Mesenchymal stem cell (in vitro differentiated cells and primary cell): ENCODE data around the gene NT5DC1.

ENCODE experiments used
- DNase-seq: peaks from one replicate; pipeline ENCODE4 v3.0.0-alpha.2; 2013
- H2AFZ ChIP-seq: one replicate; pipeline ENCODE4 v1.6.1; 2013; ENCODE audit warnings: low read depth, mild to moderate bottlenecking, control low read depth, inconsistent platforms, low read length, moderate library complexity
- H2AK5ac ChIP-seq: 2 replicates; pipeline ENCODE4 v1.6.1; 2013; ENCODE audit warnings: low read length, moderate library complexity, mild to moderate bottlenecking, inconsistent platforms; ENCODE audit not compliant: severe bottlenecking
- H2BK120ac ChIP-seq: one replicate; pipeline ENCODE4 v1.6.1; 2013; ENCODE audit warnings: low read depth, mild to moderate bottlenecking, inconsistent platforms, low read length, moderate library complexity
- H2BK12ac ChIP-seq, 2 experiments: one replicate each; pipeline ENCODE4 v1.6.1; 2013; ENCODE audit warnings: inconsistent platforms in 2 of 2, low read length in 2 of 2, mild to moderate bottlenecking in 2 of 2, moderate library complexity in 2 of 2, control low read depth in 1 of 2
- H2BK15ac ChIP-seq: one replicate; pipeline ENCODE4 v1.6.1; 2013; ENCODE audit warnings: mild to moderate bottlenecking, low read depth, inconsistent platforms; ENCODE audit not compliant: poor library complexity, severe bottlenecking
- H2BK5ac ChIP-seq: 2 replicates; pipeline ENCODE4 v1.6.1; 2013; ENCODE audit warnings: low read depth, mild to moderate bottlenecking, low read length, control low read depth, inconsistent platforms; ENCODE audit not compliant: poor library complexity, severe bottlenecking
- H3K14ac ChIP-seq, 2 experiments: one replicate each; pipeline ENCODE4 v1.6.1; 2013; ENCODE audit warnings: inconsistent platforms in 2 of 2, low read length in 2 of 2, control low read depth in 1 of 2, mild to moderate bottlenecking in 1 of 2, moderate library complexity in 1 of 2
- H3K18ac ChIP-seq, 2 experiments: one replicate each; pipeline ENCODE4 v1.6.1; 2013; ENCODE audit warnings: inconsistent platforms in 2 of 2, low read length in 2 of 2, control low read depth in 1 of 2, low read depth in 1 of 2, mild to moderate bottlenecking in 1 of 2
- H3K23ac ChIP-seq, 2 experiments: one replicate each; pipeline ENCODE4 v1.6.1; 2013; ENCODE audit warnings: inconsistent platforms in 2 of 2, low read length in 2 of 2, mild to moderate bottlenecking in 2 of 2, moderate library complexity in 2 of 2, control low read depth in 1 of 2
- H3K27ac ChIP-seq: 2 replicates; pipeline ENCODE4 v1.5.1; 2013; ENCODE audit warnings: mild to moderate bottlenecking, moderate library complexity, low read length, control low read depth, inconsistent platforms; ENCODE audit not compliant: poor library complexity, severe bottlenecking
- H3K27me3 ChIP-seq, 2 experiments: 2 replicates each; pipeline versions ENCODE4 v1.6.1 to v1.7.0; 2013; ENCODE audit warnings: low read length in 2 of 2, mild to moderate bottlenecking in 2 of 2, moderate library complexity in 2 of 2, control low read depth in 1 of 2, inconsistent platforms in 1 of 2; ENCODE audit not compliant: control insufficient read depth in 1 of 2, insufficient read depth in 1 of 2
- H3K36me3 ChIP-seq, 2 experiments: 2 replicates each; pipeline versions ENCODE4 v1.6.1 to v1.7.0; 2013; ENCODE audit warnings: low read length in 2 of 2, control low read depth in 1 of 2, inconsistent platforms in 1 of 2, low read depth in 1 of 2, mild to moderate bottlenecking in 1 of 2; ENCODE audit not compliant: insufficient read depth in 2 of 2, control insufficient read depth in 1 of 2
- H3K4ac ChIP-seq, 2 experiments: one replicate each; pipeline ENCODE4 v1.6.1; 2013; ENCODE audit warnings: inconsistent platforms in 2 of 2, low read length in 2 of 2, mild to moderate bottlenecking in 2 of 2, moderate library complexity in 2 of 2, control low read depth in 1 of 2, low read depth in 1 of 2
- H3K4me1 ChIP-seq: 2 replicates; pipeline ENCODE4 v1.6.1; 2013; ENCODE audit warnings: low read depth, low read length, control low read depth; ENCODE audit not compliant: control insufficient read depth, insufficient read depth
- H3K4me2 ChIP-seq: 2 replicates; pipeline ENCODE4 v1.6.1; 2013; ENCODE audit warnings: low read length, mild to moderate bottlenecking, inconsistent platforms; ENCODE audit not compliant: poor library complexity, severe bottlenecking
- H3K4me3 ChIP-seq, 2 experiments: 2 replicates each; pipeline versions ENCODE4 v1.5.1 to v1.7.0; 2013; ENCODE audit warnings: low read length in 2 of 2, mild to moderate bottlenecking in 2 of 2, control low read depth in 1 of 2, low read depth in 1 of 2; ENCODE audit not compliant: insufficient read depth in 1 of 2
- H3K79me1 ChIP-seq: replicated peaks from 2 replicates; pipeline ENCODE4 v1.6.1; 2013; ENCODE audit warnings: mild to moderate bottlenecking, control low read depth, low read length, inconsistent platforms; ENCODE audit not compliant: poor library complexity, severe bottlenecking
- H3K9ac ChIP-seq: 2 replicates; pipeline ENCODE4 v1.7.0; 2013; ENCODE audit warnings: mild to moderate bottlenecking, low read length, moderate library complexity
- H3K9me3 ChIP-seq: 2 replicates; pipeline ENCODE4 v1.7.0; 2013; ENCODE audit warnings: mild to moderate bottlenecking, low read length; ENCODE audit not compliant: control insufficient read depth
- H4K8ac ChIP-seq: one replicate; pipeline ENCODE4 v1.6.1; 2013; ENCODE audit warnings: inconsistent platforms, mild to moderate bottlenecking, low read length, moderate library complexity
- H4K91ac ChIP-seq: one replicate; pipeline ENCODE4 v1.6.1; 2013; ENCODE audit warnings: mild to moderate bottlenecking, low read length, inconsistent platforms
- WGBS: methylation state at CpG from one replicate; pipeline ENCODE4 v1.1.7; 2013; ENCODE audit warnings: mixed read lengths; 5-methylcytosine and 5-hydroxymethylcytosine counted together

The NT5DC1 gene

GRCh38 chr6:116166369-116166768 lies 65.7 kb downstream of the NT5DC1 start:
- no peak overlapping the region for H3K4me3 ChIP-seq
- H2BK12ac ChIP-seq, result no peak overlapping the region
- H3K27me3 ChIP-seq, result no peaks in the 10 kb centered on the region
- no peak overlapping the region for H4K91ac ChIP-seq
- H3K4me1 ChIP-seq, result no peaks in the 10 kb centered on the region
- DNase-seq, result no peak
- no peak overlapping the region for H3K9ac ChIP-seq
- H2BK120ac ChIP-seq, result no peak overlapping the region
- WGBS, result no CpG with 5 or more reads among the region's 1 CpG
- H2AK5ac ChIP-seq, result no peak overlapping the region
- H3K4ac ChIP-seq, result no peak overlapping the region
- H2BK5ac ChIP-seq, result no peak overlapping the region
- no peak overlapping the region for H3K23ac ChIP-seq
- no peak overlapping the region for H3K4me2 ChIP-seq
- no peak overlapping the region for H3K27ac ChIP-seq
- H4K8ac ChIP-seq, result no peak overlapping the region
- H3K36me3 ChIP-seq, result no peaks in the 10 kb centered on the region
- no peak overlapping the region for H2BK15ac ChIP-seq
- H3K9me3 ChIP-seq, result no peaks in the 10 kb centered on the region
- no peak overlapping the region for H2AFZ ChIP-seq
- peaks cover 12% of the 10 kb centered on the region for H3K79me1 ChIP-seq
- H3K14ac ChIP-seq, result no peak overlapping the region
- no peak overlapping the region for H3K18ac ChIP-seq

GRCh38 chr6:116168148-116168547 lies 67.5 kb downstream of the NT5DC1 start:
- no CpG with 5 or more reads among the region's 1 CpG for WGBS
- Histone ChIP-seq H3K4me3 (no peak overlapping the region), H3K36me3 (no peaks in the 10 kb centered on the region), H3K4me1 (no peaks in the 10 kb centered on the region), H2BK12ac (no peak overlapping the region), H4K91ac (no peak overlapping the region), H3K79me1 (peaks cover 14% of the 10 kb centered on the region), H3K9ac (no peak overlapping the region), H2BK120ac (no peak overlapping the region), H3K9me3 (no peaks in the 10 kb centered on the region), H3K27me3 (no peaks in the 10 kb centered on the region), H2AFZ (no peak overlapping the region), H2AK5ac (no peak overlapping the region), H2BK5ac (no peak overlapping the region), H3K4ac (no peak overlapping the region), H3K14ac (no peak overlapping the region), H3K4me2 (no peak overlapping the region), H3K27ac (no peak overlapping the region), H2BK15ac (no peak overlapping the region), H3K23ac (no peak overlapping the region), H3K18ac (no peak overlapping the region), H4K8ac (no peak overlapping the region)
- DNase-seq, result no peak

- Histone ChIP-seq H2BK5ac (no peak overlapping the region), H2BK120ac (no peak overlapping the region), H3K9ac (no peak overlapping the region), H3K4ac (no peak overlapping the region), H2BK12ac (no peak overlapping the region), H3K79me1 (peaks cover 17% of the 10 kb centered on the region), H4K91ac (no peak overlapping the region), H3K27me3 (no peaks in the 10 kb centered on the region), H3K4me3 (no peak overlapping the region), H3K36me3 (no peaks in the 10 kb centered on the region), H3K4me1 (no peaks in the 10 kb centered on the region), H2AK5ac (no peak overlapping the region), H3K4me2 (no peak overlapping the region), H4K8ac (no peak overlapping the region), H3K14ac (no peak overlapping the region), H3K18ac (no peak overlapping the region), H3K23ac (no peak overlapping the region), H2AFZ (no peak overlapping the region), H3K9me3 (peaks cover 9% of the 10 kb centered on the region), H2BK15ac (no peak overlapping the region), H3K27ac (no peak overlapping the region)
- DNase-seq, result no peak
- 93% methylated on average over 2 of the region's 2 CpGs for WGBS
Measured at GRCh38 chr6:116169880-116170279, 69.2 kb downstream of the NT5DC1 start.

DNA sequence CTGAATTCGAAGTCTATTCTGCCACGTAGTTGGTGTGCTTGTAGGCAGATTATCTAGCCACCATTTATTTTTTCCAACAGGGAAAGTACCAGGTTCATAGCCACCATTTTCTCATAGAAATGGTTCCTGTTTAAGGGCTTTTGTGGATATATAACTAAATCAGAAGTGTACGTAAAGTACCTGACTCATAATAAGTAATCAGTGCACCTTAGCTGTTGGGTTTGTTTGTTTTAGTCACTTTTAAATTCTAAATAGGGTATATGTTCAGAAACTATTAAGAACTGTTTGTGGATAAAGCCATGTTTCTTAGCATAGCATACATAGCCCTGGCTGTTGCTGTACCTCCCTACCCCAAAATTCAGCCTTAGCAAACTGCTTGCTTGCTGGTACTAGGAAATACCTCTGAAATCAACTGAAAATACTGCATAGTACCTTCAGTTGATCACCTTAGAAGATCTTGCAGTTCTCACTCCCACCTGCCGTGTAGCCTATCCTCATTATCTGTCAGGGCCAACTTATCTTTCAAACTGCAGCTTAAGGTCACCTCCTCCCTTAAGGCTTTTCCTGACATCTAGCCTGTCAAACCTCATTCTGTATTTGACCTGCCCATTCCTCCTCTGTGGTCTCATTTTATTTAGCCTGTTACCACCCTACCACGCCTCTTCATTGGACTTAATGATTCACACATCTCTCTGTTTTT lies 69.9 kb downstream of the NT5DC1 start:
- no peak overlapping the region for H3K4ac ChIP-seq
- H3K27me3 ChIP-seq, result no peaks in the 10 kb centered on the region
- H3K9me3 ChIP-seq, result peaks cover 14% of the 10 kb centered on the region
- no peak overlapping the region for H2BK120ac ChIP-seq
- H2BK12ac ChIP-seq, result no peak overlapping the region
- no peaks in the 10 kb centered on the region for H3K4me1 ChIP-seq
- H2BK5ac ChIP-seq, result no peak overlapping the region
- H3K9ac ChIP-seq, result no peak overlapping the region
- 94% methylated on average over 5 of the region's 5 CpGs for WGBS
- H2BK15ac ChIP-seq, result no peak overlapping the region
- H3K4me2 ChIP-seq, result no peak overlapping the region
- no peak for DNase-seq
- no peak overlapping the region for H3K4me3 ChIP-seq
- H2AFZ ChIP-seq, result no peak overlapping the region
- H3K79me1 ChIP-seq, result peaks cover 17% of the 10 kb centered on the region
- no peak overlapping the region for H3K23ac ChIP-seq
- H4K8ac ChIP-seq, result no peak overlapping the region
- H4K91ac ChIP-seq, result no peak overlapping the region
- no peak overlapping the region for H3K14ac ChIP-seq
- no peak overlapping the region for H3K27ac ChIP-seq
- no peak overlapping the region for H2AK5ac ChIP-seq
- no peaks in the 10 kb centered on the region for H3K36me3 ChIP-seq
- H3K18ac ChIP-seq, result no peak overlapping the region
